GM12878 (cell line): ENCODE results near the gene NOSTRIN.
"Not testable (repeated sequence)": the region's sequence is repeated elsewhere in the genome, so short reads cannot be mapped to it uniquely, and the experiment has no call there.

ENCODE experiments used
- CEBPB ChIP-seq, 2 experiments: fragments of 150-350 bp in 1 of 2; IDR thresholded peaks; 2 replicates each; pipeline ENCODE4 v1.6.1; 2012 to 2014; ENCODE audit warnings: low read depth in 2 of 2, low read length in 2 of 2, borderline replicate concordance in 1 of 2, inconsistent platforms in 1 of 2
- CHD4 ChIP-seq: fragments of 200-600 bp; sonication (generic); IDR thresholded peaks from 2 replicates; pipeline ENCODE4 v1.6.1; 2016; ENCODE audit warnings: mild to moderate bottlenecking
- CREM ChIP-seq: IDR thresholded peaks from 2 replicates; pipeline ENCODE4 v1.6.1; 2014; ENCODE audit warnings: antibody characterized with exemption, low read depth
- CTCF ChIP-seq, 3 experiments: IDR thresholded peaks in 2 of 3; conservative IDR thresholded peaks in 1 of 3; 2 replicates each; pipeline ENCODE4 v1.5.1; 2011; ENCODE audit warnings: low read depth in 3 of 3, low read length in 3 of 3, mild to moderate bottlenecking in 3 of 3, control low read depth in 2 of 3, moderate library complexity in 2 of 3, inconsistent platforms in 1 of 3, mixed read lengths in 1 of 3; ENCODE audit not compliant: control insufficient read depth in 2 of 3, insufficient read depth in 1 of 3; ENCODE audit errors: extremely low read depth in 1 of 3
- E2F8 ChIP-seq: fragments of 450-650 bp; IDR thresholded peaks from 2 replicates; pipeline ENCODE4 v1.6.1; 2018; ENCODE audit warnings: mild to moderate bottlenecking, low read depth, moderate library complexity; ENCODE audit not compliant: partially characterized antibody
- EZH2 ChIP-seq: IDR thresholded peaks from 2 replicates; pipeline ENCODE4 v1.6.1; 2012; ENCODE audit warnings: low read depth, mild to moderate bottlenecking, control low read depth, inconsistent platforms, low read length, borderline replicate concordance; ENCODE audit not compliant: control insufficient read depth

DNA sequence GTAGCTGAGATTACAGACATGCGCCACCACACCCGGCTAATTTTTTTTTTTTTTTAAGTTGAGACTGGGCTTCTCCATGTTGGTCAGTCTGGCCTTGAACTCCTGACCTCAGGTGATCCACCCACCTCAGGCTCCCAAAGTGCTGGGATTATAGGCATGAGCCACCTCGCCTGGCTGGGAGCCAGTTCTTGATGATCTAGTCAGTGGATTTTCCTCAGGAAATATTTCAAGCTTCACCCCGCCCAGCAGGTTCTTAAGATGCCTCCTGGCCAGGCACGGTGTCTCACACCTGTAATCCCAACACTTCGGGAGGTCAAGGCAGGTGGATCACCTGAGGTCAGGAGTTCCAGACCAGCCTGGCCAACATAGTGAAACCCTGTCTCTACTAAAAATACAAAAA lies 34.1 kb upstream of the NOSTRIN start:
- not testable (repeated sequence) for TF ChIP-seq EZH2; E2F8; CEBPB (IDR thresholded peaks at IDR 0.05; ENCODE audit: borderline replicate concordance in 1 of 2, low read depth in 2 of 2, low read length in 2 of 2); CTCF (IDR thresholded peaks at IDR 0.05 in 2 of 3, conservative IDR thresholded peaks at IDR 0.05 in 1 of 3; ENCODE audit: control insufficient read depth in 2 of 3, extremely low read depth in 1 of 3, insufficient read depth in 1 of 3, low read depth in 3 of 3, low read length in 3 of 3); CHD4; CREM
